Renal cortical epithelial cell (primary cell): ENCODE measurements around the gene ZNF444. TPM values are rescaled to one million over a fixed set of nuclear protein-coding genes. Genes with fewer than 3 reads are reported as not detected.
A peak's percentile ranks its signal among the peaks of the same experiment; 100 is the strongest.

Experiments
- DNase-seq: peaks from one replicate; pipeline ENCODE4 v3.0.0-alpha.2; 2011; ENCODE audit warnings: low read depth
- total RNA-seq: library from RNA; depleted of rRNA; stranded (reverse); fragments of >200 nt; gene quantifications from 2 replicates; pipeline ENCODE4 v1.2.3, GENCODE V29; 2014

The ZNF444 gene
- total RNA-seq, 1 donor from 2014 or later, result 28.2 TPM

DNA sequence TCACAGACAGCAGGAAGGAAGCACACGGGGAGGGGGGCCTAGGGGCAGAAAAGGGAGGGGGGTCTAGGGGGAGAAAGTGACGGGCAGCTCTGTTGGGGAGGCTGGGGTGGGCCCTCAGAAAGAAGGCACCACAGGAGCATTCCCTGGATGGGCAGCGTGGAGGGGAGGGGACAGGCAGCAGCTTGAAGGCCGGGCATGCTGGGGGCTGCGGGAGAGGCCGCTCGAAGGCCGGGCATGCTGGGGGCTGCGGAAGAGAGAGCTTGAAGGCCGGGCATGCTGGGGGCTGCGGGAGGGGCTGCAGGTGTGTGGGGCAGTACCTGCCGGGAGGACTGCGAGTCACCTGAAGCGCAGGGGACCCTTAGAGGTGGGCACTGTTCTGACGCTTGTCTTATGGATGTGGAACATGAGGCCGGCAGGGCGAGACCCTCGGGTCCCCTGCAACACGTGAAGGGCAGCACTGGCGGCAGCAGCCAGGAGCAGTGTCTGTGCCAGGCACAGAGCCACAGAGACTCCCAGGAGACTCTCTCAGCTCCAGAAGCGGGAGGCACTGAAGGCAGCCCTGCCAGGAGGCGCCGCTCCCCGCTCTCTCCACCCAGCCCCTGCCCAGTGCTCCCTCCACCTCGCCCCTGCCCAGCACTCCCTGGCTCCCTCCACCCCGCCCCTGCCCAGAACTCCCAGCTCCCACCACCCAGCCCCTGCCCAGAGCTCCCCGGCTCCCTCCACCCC lies 33.3 kb upstream of the ZNF444 start:
- DNase-seq, result no peak

DNA sequence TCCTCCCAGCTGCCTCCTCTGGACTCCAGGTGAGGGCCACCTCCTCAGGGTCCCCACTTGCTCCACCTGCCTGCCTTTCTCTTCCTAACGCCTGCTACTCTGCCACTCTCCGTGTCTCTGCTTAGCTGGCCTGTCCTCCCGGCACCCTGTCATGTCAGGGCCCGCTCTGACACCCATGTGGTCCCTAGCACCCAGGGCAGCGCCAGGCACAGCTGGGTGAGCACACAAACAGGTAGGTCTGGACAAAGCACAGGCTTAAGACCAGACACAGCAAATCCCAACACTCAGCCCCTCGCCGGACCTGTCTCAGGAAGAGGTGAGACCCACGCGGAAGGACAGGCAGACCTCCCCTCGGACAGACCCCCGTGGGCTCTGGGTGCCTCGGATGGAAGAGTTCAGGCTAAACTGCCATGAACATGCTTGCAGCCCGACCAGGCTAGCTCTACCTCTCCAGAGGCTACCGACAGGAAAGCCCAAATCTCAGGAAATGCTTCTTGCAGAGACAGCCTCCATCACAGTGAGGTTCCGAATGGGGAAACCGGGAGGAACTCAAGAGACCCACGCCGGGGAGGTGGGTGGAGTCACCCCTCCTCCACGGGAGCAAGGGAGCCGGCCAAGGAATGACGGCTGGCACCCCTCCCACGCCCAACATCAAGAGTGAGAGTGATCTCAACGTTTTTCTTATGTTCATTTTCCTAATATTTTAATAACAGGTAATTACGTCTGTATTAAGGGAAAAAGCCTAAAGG lies 32.5 kb upstream of the ZNF444 start:
- no peak for DNase-seq

DNA sequence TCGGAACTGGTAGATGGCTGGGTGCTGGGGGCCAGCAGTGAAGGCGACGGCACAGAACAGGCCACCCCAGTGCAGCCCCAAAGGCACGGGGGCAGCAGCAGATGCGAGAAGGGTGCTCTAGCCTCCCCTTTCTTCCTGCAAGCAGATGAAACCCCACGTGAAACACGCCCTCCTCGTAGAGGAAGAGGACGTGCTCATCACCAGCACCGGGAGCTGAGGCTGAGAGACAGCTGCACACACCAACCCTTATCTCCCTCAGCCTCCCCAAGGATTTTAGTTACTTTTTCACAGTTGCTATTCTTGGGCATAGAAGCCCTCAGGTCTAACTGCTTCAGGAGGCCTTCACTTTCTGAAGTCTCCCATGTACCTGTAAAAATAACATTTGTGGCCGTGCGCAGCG lies 31.9 kb upstream of the ZNF444 start:
- no peak for DNase-seq

DNA sequence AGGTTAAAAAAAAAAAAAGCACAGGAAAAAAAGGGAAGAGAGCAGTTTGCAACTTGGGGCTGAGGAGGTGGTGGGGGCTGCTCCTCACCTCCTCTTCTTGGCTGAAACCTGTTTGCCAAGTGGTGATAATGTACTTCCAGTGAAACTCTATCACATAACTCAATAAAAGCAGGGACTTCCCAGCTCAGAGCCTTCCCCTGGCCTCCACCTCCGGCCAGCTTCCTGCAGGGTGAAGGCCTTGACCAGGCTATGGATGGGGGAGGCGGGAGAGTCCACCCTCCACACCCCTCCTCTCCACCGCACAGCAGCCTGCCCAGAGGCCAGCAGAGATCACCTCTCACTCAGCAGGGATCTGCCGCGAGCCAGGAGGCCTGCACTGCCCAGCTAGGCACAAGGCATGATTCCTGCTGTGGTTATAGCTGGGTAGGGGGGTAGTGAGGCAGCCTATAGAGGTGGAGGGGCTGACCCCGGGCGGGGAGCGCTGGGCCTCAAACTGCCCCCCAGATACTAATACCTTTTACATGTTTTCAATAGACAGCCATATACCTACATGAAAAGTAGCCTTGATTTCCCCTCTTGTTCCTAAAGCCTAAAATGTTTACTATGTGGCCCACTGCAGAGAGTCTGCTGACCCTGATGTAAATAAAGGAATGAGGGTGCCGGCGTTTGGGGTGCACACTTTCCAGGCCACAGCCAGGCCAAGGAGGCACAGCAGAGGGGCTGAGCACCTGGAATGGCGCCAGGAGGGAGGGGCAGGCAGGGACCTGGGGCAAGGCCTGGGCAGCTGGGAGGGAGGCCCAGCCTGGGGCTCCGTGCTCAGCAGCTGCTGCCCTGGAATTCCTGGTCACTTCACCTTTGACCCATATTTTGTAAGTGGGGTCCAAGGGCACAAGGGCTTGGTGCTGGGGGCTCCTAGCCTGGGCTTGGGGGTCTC lies 30.3 kb upstream of the ZNF444 start:
- DNase-seq, result peak; percentile 79

DNA sequence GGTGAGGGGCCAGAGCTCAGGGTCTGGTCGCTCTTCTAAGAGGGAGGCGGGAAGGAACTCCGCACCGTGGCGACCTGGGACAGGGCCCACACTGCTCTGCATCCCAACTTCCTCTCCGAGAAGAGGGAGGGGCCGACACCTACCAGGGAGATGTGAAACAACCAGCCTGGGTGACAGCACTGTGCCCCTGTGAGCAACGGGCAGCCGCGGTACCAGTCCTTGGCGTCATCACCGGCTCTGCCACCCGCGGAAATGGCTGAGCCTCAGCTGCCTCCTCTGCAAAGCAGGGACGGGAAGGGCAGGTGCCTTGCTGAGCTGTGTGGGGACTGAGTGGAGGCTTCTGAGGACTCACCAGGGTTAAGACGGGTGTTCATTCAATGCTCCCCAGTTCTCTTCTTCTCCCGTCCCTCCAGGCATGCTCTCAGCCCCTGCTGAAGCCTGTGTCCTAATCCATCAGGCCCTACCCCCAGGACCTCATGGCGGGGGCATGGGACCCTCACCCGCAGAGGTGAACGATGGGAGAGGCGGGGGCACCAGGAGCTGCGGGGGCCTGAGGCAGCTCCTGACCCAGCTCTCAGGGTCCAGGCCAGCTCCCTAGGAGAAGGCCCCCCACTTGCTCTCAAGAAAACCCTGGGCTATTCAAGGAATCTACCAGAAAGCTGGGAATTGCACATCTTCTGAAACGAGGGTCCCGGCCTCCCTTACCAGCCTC lies 29.3 kb upstream of the ZNF444 start:
- DNase-seq, result peak; percentile 30

DNA sequence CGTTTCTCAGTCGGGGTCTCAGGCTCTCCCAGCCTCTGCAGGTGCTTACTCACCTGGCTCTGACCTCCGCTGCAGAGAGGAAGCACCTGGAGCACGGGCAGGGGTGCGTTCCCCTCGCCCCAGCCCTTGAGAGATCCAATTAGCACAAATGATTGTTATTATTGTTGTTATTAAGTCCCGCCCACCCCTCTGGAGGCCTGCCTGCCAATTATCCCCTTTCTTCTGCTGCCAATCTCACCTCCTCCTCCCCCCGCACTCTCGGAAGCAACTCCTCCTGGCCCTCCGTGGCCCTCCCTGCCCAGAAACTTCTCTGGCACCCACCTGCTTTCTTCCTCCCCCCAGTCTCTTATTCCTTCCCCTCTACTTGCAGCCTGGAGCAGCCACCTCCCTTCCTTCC lies 28.8 kb upstream of the ZNF444 start:
- DNase-seq, result no peak

DNA sequence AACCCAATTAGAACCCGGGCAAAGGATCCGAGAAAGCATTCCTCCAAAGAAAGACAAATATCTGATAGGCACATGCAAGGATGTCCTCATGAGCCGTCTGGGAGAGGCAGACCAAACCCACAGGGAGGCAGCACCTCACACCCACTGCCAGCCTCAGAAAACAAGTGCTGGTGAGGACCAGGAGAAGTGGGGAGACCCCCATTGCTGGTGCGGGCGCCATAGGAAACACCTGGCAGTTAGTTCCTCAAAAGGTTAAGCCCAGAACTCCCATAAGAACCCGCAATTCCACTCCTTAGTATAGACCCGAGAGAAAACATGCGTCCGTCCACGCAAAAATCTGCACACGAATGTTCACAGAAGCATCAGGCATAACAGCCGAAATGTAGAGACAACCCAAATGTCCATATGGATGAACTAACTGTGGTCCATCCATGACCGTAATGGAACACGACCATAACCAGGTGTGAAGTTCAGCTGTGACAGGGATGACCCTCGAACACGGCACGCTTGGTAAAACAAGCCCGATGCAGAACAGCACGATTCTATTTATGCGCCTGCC lies 27.9 kb upstream of the ZNF444 start:
- DNase-seq, result no peak

DNA sequence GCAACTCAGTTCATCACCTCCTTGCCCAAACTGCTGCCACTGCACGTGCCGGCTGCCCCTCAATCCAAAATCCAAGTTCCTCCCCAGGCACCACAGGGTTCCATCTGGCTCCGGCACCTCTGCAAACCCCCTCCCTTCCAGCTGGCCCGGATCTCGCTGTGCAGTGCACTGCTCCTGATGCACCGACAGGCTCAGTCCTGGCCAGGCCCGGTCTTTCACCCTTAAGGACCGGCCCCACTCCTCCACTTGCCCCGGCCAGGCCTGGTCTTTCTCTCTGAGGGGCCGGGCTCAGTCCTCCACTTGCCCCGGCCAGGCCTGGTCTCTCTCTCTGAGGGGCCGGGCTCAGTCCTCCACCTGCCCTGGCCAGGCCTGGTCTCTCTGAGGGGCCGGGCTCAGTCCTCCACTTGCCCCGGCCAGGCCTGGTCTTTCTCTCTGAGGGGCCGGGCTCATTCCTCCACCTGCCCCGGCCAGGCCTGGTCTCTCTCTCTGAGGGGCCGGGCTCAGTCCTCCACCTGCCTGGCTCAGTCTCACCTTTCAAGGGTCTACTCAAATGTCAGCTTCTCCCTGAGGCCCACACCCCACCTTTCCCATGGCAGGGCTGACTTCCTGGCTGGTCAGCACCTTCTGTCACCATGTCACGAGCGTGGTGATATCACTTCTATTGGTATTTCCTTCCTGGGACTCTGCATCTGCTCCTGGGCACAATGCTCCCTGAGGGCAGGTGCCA lies 26.9 kb upstream of the ZNF444 start:
- no peak for DNase-seq

DNA sequence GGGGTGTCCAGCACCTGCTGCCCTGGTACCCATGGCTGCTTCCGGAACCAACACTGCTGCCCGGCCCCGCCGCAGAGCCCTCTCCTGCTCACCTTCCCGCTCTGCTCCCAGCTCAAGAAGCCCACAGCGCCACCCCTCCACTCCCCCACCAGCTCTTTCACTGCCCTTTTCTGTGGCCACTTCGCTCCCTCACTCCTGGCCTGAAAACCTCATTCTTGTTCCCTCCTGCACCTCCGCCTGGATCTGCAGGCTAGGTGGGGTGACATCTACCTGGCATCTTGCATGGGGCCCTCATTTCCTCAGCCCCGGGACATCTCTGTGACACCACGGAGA lies 26.3 kb upstream of the ZNF444 start:
- DNase-seq, result no peak

DNA sequence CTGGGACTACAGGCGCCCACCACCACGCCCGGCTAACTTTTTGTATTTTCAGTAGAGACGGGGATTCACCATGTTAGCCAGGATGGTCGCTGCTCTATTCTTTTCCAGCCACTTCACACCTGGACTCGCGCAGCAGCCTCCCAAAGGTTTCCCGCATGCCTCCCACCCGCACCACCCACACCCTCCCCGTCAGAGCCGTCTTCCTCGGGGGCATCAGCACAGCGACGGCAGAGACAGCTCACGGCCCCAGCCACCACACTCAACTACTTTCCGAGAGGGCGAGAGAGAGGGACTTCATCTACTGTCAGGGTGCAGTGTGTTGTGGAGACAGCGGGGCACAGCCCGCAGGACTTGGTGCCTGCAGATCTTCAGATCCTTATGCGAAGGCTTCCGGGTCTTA lies 25.6 kb upstream of the ZNF444 start:
- no peak for DNase-seq

DNA sequence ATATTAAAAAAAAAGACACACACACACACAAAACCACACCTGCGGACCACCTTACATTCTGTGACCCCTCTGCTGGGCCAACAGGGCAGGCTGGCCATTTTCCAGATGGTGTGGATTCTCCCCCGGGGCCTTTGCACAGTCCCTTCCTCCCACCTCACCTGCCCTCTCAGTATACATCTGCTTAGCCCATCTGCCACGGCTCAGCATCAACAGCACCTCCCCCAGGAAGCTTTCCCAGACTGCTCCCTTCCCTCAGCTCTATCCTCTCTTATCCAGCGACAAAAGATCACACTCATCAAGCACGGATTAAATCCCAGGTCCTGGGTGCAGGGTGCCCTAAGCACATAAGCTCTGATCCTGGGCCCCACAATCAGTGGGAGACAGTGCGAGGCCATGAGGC lies 24.5 kb upstream of the ZNF444 start:
- no peak for DNase-seq

DNA sequence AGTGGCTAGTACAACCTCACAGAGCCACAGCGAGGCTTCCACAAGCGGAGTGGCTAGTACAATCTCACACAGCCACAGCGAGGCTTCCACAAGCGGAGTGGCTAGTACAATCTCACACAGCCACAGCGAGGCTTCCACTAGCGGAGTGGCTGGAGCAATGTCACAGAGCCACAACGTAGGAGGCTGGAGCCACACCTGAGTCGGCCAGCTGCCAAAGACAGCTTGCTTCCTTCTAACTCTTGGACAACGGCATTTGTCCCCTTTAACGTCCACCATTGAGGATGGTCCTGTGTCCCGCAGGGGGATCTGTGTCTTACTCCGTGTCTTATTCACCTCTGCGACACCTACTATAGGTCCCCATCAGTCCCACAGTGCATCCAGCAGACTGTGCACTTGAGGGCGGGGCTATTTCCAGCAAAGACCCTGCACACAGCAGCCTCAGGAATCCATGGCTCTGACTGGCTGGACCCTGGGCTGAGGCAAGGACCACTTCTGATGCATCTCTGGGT lies 23.7 kb upstream of the ZNF444 start:
- no peak for DNase-seq

DNA sequence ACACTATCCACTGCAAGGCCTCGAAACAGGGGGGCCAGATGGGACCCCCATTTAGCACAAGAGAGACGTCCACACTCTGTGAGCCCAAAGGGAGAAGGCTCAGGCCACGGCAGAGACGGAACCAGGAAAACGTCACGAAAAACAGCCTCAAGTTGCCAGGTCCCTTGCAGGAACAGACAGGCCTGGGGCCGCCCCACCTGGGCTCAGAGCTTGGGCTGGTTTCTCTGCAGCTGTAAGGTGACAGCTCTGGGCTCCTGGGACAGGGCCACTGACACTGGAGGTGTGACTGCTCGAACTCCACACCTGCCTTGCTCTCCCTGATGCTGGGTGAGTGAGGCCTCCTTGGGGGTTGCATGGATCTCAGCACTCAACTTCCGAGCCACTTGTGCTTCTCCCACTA lies 23.2 kb upstream of the ZNF444 start:
- no peak for DNase-seq

DNA sequence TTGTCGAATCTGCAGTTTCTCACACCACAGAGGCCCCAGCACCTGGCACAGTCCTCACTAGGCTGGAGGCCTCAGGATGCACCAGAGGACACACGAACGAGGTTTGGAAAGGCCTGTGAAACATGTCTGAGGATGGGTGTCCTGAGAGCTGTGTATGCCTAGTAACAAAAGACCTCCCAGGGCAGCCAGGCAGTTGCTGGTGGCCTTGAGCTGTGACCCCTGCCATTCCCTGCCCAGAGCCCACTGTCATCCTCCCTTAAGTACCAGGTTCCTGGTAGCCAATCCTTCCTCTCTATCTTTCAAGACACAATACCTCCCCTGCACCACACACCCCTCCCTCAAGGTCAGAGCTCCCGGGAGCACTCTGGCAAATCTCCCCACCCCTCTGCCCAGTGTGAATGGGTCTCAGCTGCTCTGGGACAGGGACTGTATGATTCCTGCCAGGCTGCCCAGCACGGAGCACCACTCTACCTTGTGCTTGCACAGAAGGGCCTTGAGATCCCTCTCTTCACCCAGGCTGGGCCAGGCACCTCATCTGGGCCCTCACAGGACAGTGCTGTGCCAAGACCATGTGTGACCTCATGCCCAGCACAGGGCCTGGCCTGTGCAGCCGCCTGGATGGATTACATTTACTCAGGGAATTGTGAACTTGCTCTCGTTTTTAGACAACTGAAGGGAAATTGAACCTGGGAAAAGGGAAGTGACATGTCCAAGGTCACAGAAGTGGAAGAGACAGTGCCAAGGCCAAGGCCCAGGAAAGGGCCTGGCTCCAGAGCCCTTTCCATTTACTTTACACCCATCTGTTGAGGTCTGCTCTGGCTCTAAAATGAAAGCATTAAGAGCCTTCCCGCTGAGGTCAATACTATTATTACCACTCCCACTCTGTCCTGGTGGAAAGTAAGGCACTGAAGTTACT lies 22.2 kb upstream of the ZNF444 start:
- DNase-seq, result no peak

DNA sequence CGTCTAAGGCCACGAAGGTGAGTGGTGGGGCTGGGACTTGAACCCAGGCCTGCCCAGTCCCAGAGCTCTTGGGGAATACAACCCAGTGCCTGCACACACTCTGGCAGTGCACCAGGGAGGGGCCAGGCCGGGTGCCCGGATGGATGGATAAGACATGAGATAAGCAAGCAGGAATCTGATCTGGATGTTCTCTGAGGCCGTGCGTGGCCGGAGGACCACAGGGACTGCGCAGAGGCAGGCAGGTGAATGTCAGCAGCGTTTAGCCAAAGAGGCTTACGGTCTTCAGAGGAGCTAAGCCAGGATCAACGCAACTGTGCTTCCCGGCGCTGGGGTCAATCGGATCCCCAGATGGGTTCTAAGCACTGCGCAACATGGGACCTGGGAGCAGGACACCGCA lies 21.5 kb upstream of the ZNF444 start:
- no peak for DNase-seq

DNA sequence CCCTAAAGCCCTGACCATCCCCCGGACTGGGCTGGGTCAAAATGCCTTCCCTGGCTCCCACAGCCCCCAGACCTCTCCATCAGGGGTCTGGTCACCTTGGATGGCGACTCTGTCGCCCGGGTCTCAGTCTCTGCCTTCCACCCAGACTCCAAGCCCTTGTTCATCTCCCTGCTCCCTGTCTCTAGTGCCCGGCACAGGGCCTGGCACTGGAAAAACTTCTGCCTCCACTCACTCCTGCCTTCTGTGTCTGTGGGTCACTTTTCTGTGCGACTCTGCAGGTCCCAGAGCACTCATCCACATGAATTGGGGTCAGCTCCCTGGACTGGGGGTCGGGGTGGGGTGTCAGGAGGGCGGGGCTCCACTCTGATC lies 21.1 kb upstream of the ZNF444 start:
- DNase-seq, result no peak

DNA sequence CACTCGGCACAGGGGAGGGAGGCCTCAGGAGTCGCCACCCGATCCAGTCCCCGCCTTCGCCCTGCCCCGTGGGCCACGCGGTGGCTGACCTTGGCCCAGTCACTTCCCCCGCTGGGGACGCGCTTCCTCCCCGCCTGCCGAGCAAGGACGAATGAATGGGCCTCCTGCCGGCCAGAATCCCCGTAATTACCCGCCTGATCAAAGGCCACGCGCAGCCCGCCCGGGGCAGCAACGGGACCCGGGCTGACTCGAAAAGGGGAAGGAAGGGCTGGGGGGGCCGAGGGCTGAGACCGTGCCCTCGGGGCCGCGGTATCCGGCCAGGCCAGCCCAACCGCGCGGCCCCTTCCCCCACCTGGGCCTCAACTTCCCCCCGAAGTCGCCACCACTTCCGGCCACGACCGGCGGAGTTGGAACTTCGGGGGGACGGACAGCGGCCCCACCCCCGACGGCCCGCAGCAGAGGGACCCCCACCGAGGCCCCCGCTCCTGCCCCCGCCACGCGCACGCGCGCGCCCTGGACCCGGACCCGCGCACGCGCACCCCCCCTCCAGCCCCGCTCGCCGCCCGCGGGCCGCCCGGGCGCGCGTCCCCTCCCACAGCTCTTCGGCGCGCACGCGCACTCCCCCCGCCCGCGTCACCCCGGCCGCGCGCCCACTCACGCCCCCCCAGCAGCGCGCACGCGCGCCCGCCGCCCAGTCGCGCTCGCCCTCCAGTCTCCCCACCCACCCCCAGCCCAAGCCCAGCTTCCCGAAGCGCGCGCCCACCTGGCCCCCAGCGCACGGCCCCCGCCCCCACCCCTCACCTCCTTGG lies 20.5 kb upstream of the ZNF444 start:
- peak; percentile 45 for DNase-seq
